Measurements from ENCODE around the gene ZBTB25. TPM values are rescaled to one million over a fixed set of nuclear protein-coding genes. Genes with fewer than 3 reads are reported as not detected.

ZBTB25 gene
- total and polyA plus RNA-seq, 10 of the 15 experiments (the other 5 are each of a cell fraction or from before 2014, with no cell fraction given), result 4.1 to 33.9 (median 9.7) TPM

DNA sequence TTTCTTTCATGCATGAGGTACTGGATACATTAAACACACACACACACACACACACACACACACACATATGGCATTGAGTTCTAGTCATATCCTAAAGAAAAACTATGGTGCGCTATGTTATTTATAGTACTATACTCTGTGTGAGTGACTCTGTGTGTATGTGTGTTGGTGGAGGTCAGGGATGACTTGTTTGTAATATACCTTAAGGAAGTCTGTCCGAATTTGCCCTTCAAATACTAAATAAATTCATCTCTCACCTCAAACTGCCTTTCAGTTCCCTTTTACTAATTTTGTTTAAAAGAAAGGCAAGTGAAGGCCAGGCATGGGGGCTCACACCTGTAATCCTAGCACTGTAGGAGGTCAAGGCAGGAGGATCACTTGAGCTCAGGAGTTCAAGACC is 40.4 kb downstream of the ZBTB25 start (continued):
- TF ChIP-seq NR2F1 (conservative IDR thresholded peaks at IDR 0.05) (peak; percentile 67), IKZF2 (IDR thresholded peaks at IDR 0.05) (peak; percentile 76 to 83), RAD21 (IDR thresholded peaks at IDR 0.05; ENCODE audit: insufficient read depth, low read depth, low read length) (no peak), CBFB (IDR thresholded peaks at IDR 0.05; ENCODE audit: low read depth) (peak; percentile 39; the same call in 1 of the 2 replicates), HDAC6 (IDR thresholded peaks at IDR 0.05; ENCODE audit: unreplicated experiment) (no peak), CEBPB (IDR thresholded peaks at IDR 0.05; ENCODE audit: borderline replicate concordance in 1 of 2, low read depth in 2 of 2, low read length in 2 of 2) (no peak), YY1 (IDR thresholded peaks at IDR 0.05; ENCODE audit: low read depth, low read length) (no peak), CTCF (IDR thresholded peaks at IDR 0.05 in 2 of 3, conservative IDR thresholded peaks at IDR 0.05 in 1 of 3; ENCODE audit: control insufficient read depth in 2 of 3, extremely low read depth in 1 of 3, insufficient read depth in 1 of 3, low read depth in 3 of 3, low read length in 3 of 3) (no peak), EED (IDR thresholded peaks at IDR 0.05; ENCODE audit: low read depth) (peak; percentile 38), PML (IDR thresholded peaks at IDR 0.05; ENCODE audit: low read length) (peak; percentile 50; the same call in 1 of the 2 replicates), MTA2 (IDR thresholded peaks at IDR 0.05; ENCODE audit: low read depth) (peak; percentile 55; the same call in 1 of the 2 replicates), STAT3 (IDR thresholded peaks at IDR 0.05; ENCODE audit: low read depth, low read length) (no peak), JUNB (IDR thresholded peaks at IDR 0.05) (peak; percentile 41; the same call in 1 of the 2 replicates), KLF5 (IDR thresholded peaks at IDR 0.05; ENCODE audit: partially characterized antibody) (no peak), DPF2 (IDR thresholded peaks at IDR 0.05) (peak; percentile 68), MEF2A (IDR thresholded peaks at IDR 0.05; ENCODE audit: insufficient read depth, low read depth, low read length) (peak; percentile 90), SP1 (IDR thresholded peaks at IDR 0.05; ENCODE audit: low read depth, low read length) (no peak)
- TF ChIP-seq, protein P1, sequence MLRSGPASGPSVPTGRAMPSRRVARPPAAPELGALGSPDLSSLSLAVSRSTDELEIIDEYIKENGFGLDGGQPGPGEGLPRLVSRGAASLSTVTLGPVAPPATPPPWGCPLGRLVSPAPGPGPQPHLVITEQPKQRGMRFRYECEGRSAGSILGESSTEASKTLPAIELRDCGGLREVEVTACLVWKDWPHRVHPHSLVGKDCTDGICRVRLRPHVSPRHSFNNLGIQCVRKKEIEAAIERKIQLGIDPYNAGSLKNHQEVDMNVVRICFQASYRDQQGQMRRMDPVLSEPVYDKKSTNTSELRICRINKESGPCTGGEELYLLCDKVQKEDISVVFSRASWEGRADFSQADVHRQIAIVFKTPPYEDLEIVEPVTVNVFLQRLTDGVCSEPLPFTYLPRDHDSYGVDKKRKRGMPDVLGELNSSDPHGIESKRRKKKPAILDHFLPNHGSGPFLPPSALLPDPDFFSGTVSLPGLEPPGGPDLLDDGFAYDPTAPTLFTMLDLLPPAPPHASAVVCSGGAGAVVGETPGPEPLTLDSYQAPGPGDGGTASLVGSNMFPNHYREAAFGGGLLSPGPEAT (IDR thresholded peaks at IDR 0.05; ENCODE audit: low read depth), result peak; percentile 60; the same call in 1 of the 2 replicates

Measured in GM12878 (cell line).